ENCODE results near the gene ZNF436. TPM values are rescaled to one million over a fixed set of nuclear protein-coding genes. Genes with fewer than 3 reads are reported as not detected.

Gene ZNF436
- total and polyA plus RNA-seq, 2 of the 8 experiments (the other 6 are each of a cell fraction or from before 2014, with no cell fraction given) = 0.65 to 1.8 TPM

- TF ChIP-seq, protein P1, sequence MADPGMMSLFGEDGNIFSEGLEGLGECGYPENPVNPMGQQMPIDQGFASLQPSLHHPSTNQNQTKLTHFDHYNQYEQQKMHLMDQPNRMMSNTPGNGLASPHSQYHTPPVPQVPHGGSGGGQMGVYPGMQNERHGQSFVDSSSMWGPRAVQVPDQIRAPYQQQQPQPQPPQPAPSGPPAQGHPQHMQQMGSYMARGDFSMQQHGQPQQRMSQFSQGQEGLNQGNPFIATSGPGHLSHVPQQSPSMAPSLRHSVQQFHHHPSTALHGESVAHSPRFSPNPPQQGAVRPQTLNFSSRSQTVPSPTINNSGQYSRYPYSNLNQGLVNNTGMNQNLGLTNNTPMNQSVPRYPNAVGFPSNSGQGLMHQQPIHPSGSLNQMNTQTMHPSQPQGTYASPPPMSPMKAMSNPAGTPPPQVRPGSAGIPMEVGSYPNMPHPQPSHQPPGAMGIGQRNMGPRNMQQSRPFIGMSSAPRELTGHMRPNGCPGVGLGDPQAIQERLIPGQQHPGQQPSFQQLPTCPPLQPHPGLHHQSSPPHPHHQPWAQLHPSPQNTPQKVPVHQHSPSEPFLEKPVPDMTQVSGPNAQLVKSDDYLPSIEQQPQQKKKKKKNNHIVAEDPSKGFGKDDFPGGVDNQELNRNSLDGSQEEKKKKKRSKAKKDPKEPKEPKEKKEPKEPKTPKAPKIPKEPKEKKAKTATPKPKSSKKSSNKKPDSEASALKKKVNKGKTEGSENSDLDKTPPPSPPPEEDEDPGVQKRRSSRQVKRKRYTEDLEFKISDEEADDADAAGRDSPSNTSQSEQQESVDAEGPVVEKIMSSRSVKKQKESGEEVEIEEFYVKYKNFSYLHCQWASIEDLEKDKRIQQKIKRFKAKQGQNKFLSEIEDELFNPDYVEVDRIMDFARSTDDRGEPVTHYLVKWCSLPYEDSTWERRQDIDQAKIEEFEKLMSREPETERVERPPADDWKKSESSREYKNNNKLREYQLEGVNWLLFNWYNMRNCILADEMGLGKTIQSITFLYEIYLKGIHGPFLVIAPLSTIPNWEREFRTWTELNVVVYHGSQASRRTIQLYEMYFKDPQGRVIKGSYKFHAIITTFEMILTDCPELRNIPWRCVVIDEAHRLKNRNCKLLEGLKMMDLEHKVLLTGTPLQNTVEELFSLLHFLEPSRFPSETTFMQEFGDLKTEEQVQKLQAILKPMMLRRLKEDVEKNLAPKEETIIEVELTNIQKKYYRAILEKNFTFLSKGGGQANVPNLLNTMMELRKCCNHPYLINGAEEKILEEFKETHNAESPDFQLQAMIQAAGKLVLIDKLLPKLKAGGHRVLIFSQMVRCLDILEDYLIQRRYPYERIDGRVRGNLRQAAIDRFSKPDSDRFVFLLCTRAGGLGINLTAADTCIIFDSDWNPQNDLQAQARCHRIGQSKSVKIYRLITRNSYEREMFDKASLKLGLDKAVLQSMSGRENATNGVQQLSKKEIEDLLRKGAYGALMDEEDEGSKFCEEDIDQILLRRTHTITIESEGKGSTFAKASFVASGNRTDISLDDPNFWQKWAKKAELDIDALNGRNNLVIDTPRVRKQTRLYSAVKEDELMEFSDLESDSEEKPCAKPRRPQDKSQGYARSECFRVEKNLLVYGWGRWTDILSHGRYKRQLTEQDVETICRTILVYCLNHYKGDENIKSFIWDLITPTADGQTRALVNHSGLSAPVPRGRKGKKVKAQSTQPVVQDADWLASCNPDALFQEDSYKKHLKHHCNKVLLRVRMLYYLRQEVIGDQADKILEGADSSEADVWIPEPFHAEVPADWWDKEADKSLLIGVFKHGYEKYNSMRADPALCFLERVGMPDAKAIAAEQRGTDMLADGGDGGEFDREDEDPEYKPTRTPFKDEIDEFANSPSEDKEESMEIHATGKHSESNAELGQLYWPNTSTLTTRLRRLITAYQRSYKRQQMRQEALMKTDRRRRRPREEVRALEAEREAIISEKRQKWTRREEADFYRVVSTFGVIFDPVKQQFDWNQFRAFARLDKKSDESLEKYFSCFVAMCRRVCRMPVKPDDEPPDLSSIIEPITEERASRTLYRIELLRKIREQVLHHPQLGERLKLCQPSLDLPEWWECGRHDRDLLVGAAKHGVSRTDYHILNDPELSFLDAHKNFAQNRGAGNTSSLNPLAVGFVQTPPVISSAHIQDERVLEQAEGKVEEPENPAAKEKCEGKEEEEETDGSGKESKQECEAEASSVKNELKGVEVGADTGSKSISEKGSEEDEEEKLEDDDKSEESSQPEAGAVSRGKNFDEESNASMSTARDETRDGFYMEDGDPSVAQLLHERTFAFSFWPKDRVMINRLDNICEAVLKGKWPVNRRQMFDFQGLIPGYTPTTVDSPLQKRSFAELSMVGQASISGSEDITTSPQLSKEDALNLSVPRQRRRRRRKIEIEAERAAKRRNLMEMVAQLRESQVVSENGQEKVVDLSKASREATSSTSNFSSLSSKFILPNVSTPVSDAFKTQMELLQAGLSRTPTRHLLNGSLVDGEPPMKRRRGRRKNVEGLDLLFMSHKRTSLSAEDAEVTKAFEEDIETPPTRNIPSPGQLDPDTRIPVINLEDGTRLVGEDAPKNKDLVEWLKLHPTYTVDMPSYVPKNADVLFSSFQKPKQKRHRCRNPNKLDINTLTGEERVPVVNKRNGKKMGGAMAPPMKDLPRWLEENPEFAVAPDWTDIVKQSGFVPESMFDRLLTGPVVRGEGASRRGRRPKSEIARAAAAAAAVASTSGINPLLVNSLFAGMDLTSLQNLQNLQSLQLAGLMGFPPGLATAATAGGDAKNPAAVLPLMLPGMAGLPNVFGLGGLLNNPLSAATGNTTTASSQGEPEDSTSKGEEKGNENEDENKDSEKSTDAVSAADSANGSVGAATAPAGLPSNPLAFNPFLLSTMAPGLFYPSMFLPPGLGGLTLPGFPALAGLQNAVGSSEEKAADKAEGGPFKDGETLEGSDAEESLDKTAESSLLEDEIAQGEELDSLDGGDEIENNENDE (IDR thresholded peaks at IDR 0.05; ENCODE audit: insufficient replicate concordance, low read length) = no peak
- TF ChIP-seq RFX5 (IDR thresholded peaks at IDR 0.05; ENCODE audit: borderline replicate concordance, low read depth, low read length) (no peak), MAX (IDR thresholded peaks at IDR 0.05) (no peak), FOSL1 (IDR thresholded peaks at IDR 0.05; ENCODE audit: insufficient read depth, low read depth, low read length) (no peak), JUN (IDR thresholded peaks at IDR 0.05; ENCODE audit: low read depth, low read length) (no peak), TAF7 (optimal IDR thresholded peaks at IDR 0.05; ENCODE audit: borderline replicate concordance, low read depth, low read length) (no peak), CHD1 (IDR thresholded peaks at IDR 0.05; ENCODE audit: low read depth, low read length) (no peak), RAD21 (IDR thresholded peaks at IDR 0.05 in 1 of 2, conservative IDR thresholded peaks at IDR 0.05 in 1 of 2; ENCODE audit: low read depth in 2 of 2, low read length in 2 of 2) (no peak)
- TF ChIP-seq, protein P2, sequence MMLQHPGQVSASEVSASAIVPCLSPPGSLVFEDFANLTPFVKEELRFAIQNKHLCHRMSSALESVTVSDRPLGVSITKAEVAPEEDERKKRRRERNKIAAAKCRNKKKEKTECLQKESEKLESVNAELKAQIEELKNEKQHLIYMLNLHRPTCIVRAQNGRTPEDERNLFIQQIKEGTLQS (IDR thresholded peaks at IDR 0.05; ENCODE audit: insufficient read depth, low read depth, low read length) = no peak
Observed at GRCh38 chr1:23392125-23392855, 22.7 kb upstream of the ZNF436 start (continued).
